ENCODE data around the gene SLC25A47.

- TF ChIP-seq CTCF (IDR thresholded peaks at IDR 0.05; ENCODE audit: low read depth, low read length, poor library complexity, severe bottlenecking) (no peak), EZH2phosphoT487 (IDR thresholded peaks at IDR 0.05; ENCODE audit: borderline replicate concordance, low read length) (no peak)
Observed at GRCh38 chr14:100294963-100295330, 28.2 kb upstream of the SLC25A47 start.
